Adrenal gland (tissue), 12 donors: Measurements from ENCODE around the gene GDF7. TPM values are rescaled to one million over a fixed set of nuclear protein-coding genes. Genes with fewer than 3 reads are reported as not detected.

Experiments
- DNase-seq, 7 donors: peaks; one replicate each; pipeline ENCODE4 v3.0.0-alpha.2; 2019 to 2020
- H3K27ac ChIP-seq, 5 donors: fragments of 200-600 bp; sonication (generic) in 4 of 5; 1 replicate in 3 of 5; 2 replicates in 2 of 5; pipeline versions ENCODE4 v1.5.1 to v1.8.0; 2016 to 2020; ENCODE audit warnings: mild to moderate bottlenecking in 1 of 5
- H3K27me3 ChIP-seq: fragments of 200-600 bp; 2 replicates; pipeline ENCODE4 v1.8.0; 2021
- H3K36me3 ChIP-seq, 2 donors: fragments of 200-600 bp; replicated peaks in 1 of 2; 1 replicate in 1 of 2; 2 replicates in 1 of 2; pipeline versions ENCODE4 v1.5.1 to v1.8.0; 2018 to 2022
- H3K4me1 ChIP-seq, 2 donors: fragments of 200-600 bp; replicated peaks in 1 of 2; 1 replicate in 1 of 2; 2 replicates in 1 of 2; pipeline versions ENCODE4 v1.5.1 to v1.8.0; 2018 to 2021
- H3K4me3 ChIP-seq, 4 donors: fragments of 200-600 bp; sonication (generic) in 3 of 4; one replicate each; pipeline ENCODE4 v1.5.1; 2016 to 2018
- H3K9me3 ChIP-seq, 3 donors: fragments of 200-600 bp; sonication (generic) in 1 of 3; replicated peaks in 1 of 3; 1 replicate in 2 of 3; 2 replicates in 1 of 3; pipeline versions ENCODE4 v1.5.1 to v1.8.0; 2016 to 2021
- CTCF ChIP-seq, 6 experiments: fragments of 450-650 bp in 4 of 6; fragments of 200-600 bp in 2 of 6; sonication (generic) in 1 of 6; IDR thresholded peaks; 1 replicate in 5 of 6; 2 replicates in 1 of 6; pipeline versions ENCODE4 v1.5.1 to v1.8.0; 2016 to 2021; ENCODE audit warnings: antibody characterized with exemption in 6 of 6, mild to moderate bottlenecking in 2 of 6, moderate library complexity in 1 of 6
- POLR2A ChIP-seq, 2 donors: fragments of 450-650 bp; IDR thresholded peaks; one replicate each; pipeline ENCODE4 v1.6.1; 2017; ENCODE audit warnings: antibody characterized with exemption in 2 of 2, mild to moderate bottlenecking in 2 of 2, moderate library complexity in 1 of 2
- WGBS, 4 donors: extraction: QIAGEN DNeasy Blood & Tissue Kit in 2 of 4; methylation state at CpG; one replicate each; pipeline versions ENCODE4 v1.1.5 to v1.1.7; 2013 to 2017; 5-methylcytosine and 5-hydroxymethylcytosine counted together
- intact Hi-C, 2 donors: fragments of 100-400 bp; cut with DNase I; formaldehyde crosslinking; loops; one replicate each; pipeline versions ENCODE4 v1.14.1 to v1.15.0; 2022 to 2023
- polyA plus RNA-seq, 3 donors: library from polyadenylated mRNA; stranded (reverse); fragments of 200-250 nt in 2 of 3; fragments of 350-450 nt in 1 of 3; fragmentation: Illumina TruSeq in 1 of 3; extraction: RNeasy Lipid Tissue Mini Kit (QIAGEN cat#74804) in 1 of 3; gene quantifications; one replicate each; pipeline ENCODE4 v1.2.3, GENCODE V29; 2013 to 2014
- total RNA-seq, 9 donors: library from RNA; depleted of rRNA in 4 of 9; stranded (reverse); fragments of >200 nt in 4 of 9; fragments of 120-200 nt in 1 of 9; fragmentation: NEBNext Ultra II Directional in 1 of 9; extraction: Animal tissue kit (Norgen Biotek cat#: 25700) in 1 of 9; gene quantifications; one replicate each; pipeline versions ENCODE4 v1.1.0 to v1.2.4, GENCODE V29; 2013 to 2023
- donor health status: healthy with polysubstance abuse.
- donor health status: Bipolar disorder and iron deficiency.
- donor health status: DM: yes; HTN: yes; CAD: no.
- donor health status: DM: no; HTN: no; CAD: no.
- donor health status: DM: no; HTN: no; CAD: no.
- donor health status: DM: yes; HTN: yes; CAD: no.

GDF7 gene
- total and polyA plus RNA-seq, 12 donors: 0.17 to 1.8 (median 0.46) TPM

- intact Hi-C loops: loop anchor here in 1 of 2 donors (10.0 kb wide), 1 partner anchor 275 kb away; no protein-coding TSS in a partner anchor
- Histone ChIP-seq H3K27ac (peak overlapping the region in 4 of 5 donors; percentile 69 to 96 (median 94)), H3K4me1 (peaks cover 12 to 40% of the 10 kb centered on the region in 2 donors), H3K4me3 (peak overlapping the region in 2 of 4 donors; percentile 73 to 82), H3K36me3 (peaks cover 0 to 5% of the 10 kb centered on the region in 2 donors), H3K9me3 (no peaks in the 10 kb centered on the region), H3K27me3 (no peaks in the 10 kb centered on the region)
- no peak for DNase-seq
- no peak for TF ChIP-seq POLR2A (IDR thresholded peaks at IDR 0.05)
- no peak for TF ChIP-seq CTCF (IDR thresholded peaks at IDR 0.05)
- WGBS, 4 donors: 52 to 69% (median 60%) methylated on average over 7 of the region's 7 CpGs
These were observed 17.0 kb upstream of the GDF7 start for GRCh38 chr2:20649976-20650375.

DNA sequence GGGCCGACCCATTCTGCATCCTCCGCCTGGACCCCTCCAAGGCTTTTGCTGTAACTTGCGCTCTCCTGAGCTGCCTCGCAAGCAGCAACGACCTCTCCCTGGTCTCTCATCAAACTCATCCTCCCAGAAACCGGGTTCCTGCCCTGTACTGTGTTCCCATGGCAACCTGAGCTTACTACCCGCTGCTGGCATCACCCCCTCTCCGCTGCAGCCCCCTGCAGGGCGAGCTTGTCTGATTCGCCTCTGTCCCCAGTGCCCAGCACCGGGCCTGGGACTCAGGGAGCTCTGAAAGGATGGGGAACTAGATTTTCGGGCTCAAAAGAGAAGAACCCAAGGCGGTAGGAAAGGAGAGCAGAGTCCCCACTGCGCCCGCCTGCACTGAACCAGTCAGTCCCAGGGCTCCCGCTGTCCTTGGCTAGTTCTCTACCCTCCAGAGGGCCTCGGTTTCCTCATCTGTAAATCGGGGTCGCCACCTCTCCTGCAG lies 16.5 kb upstream of the GDF7 start:
- WGBS, 4 donors: 7 to 12% (median 7%) methylated on average over 11 to 19 of the region's 19 CpGs
- H3K4me1 ChIP-seq: peaks cover 12 to 40% of the 10 kb centered on the region in 2 donors
- DNase-seq: peak in 6 of 7 donors; percentile 42 to 70 (median 52)

GRCh38 chr2:20650877-20651730 lies 15.8 kb upstream of the GDF7 start, which contains the start of gene HS1BP3:
Gene HS1BP3, minus strand, starts transcription at chr2:20651098. Its CDS starts 35 bp downstream, at chr2:20651063.
- no peaks in the 10 kb centered on the region for H3K27me3 ChIP-seq
- TF ChIP-seq CTCF (IDR thresholded peaks at IDR 0.05) (peak in 5 of 6 experiments; percentile 19 to 100 (median 92)), POLR2A (IDR thresholded peaks at IDR 0.05) (peak; percentile 83 to 87)
- H3K9me3 ChIP-seq: no peaks in the 10 kb centered on the region
- H3K4me1 ChIP-seq: peaks cover 12 to 40% of the 10 kb centered on the region in 2 donors
- WGBS, 4 donors: 1 to 4% (median 1%) methylated on average over 14 to 72 of the region's 72 CpGs
- intact Hi-C loops: no loop called here
- peak; percentile 72 to 91 (median 83) for DNase-seq
- peak within 1 kb of the TSS; percentile 16 to 82 (median 76) for H3K4me3 ChIP-seq
- no peaks in the 10 kb centered on the region for H3K36me3 ChIP-seq
- H3K27ac ChIP-seq: peak within 1 kb of the TSS; percentile 30 to 96 (median 93)

More for the DNA sequence above, 16.5 kb upstream of the GDF7 start:
- Histone ChIP-seq H3K27ac (peak overlapping the region; percentile 30 to 96 (median 93)), H3K9me3 (no peaks in the 10 kb centered on the region), H3K4me3 (peak overlapping the region in 3 of 4 donors; percentile 73 to 82 (median 80)), H3K36me3 (peaks cover 0 to under 1% of the 10 kb centered on the region in 2 donors), H3K27me3 (no peaks in the 10 kb centered on the region)
- intact Hi-C loops: no loop called here
- TF ChIP-seq CTCF (IDR thresholded peaks at IDR 0.05) (no peak), POLR2A (IDR thresholded peaks at IDR 0.05) (no peak)

- 69 to 99% (median 76%) methylated on average over 5 to 7 of the region's 7 CpGs for WGBS, 4 donors
- no peak for DNase-seq
- Histone ChIP-seq H3K4me3 (peak overlapping the region in 2 of 4 donors; percentile 73 to 82), H3K27me3 (no peaks in the 10 kb centered on the region), H3K9me3 (no peaks in the 10 kb centered on the region), H3K27ac (peak overlapping the region in 3 of 5 donors; percentile 93 to 96 (median 96)), H3K4me1 (peaks cover 12 to 40% of the 10 kb centered on the region in 2 donors), H3K36me3 (no peaks in the 10 kb centered on the region)
- TF ChIP-seq CTCF (IDR thresholded peaks at IDR 0.05): no peak
- no peak for TF ChIP-seq POLR2A (IDR thresholded peaks at IDR 0.05)
- intact Hi-C loops: no loop called here
These were observed 15.2 kb upstream of the GDF7 start for GRCh38 chr2:20651731-20652099.
